Subcutaneous abdominal adipose tissue (tissue), 5 donors: ENCODE data around the gene OMG.
"Not testable (repeated sequence)": the region's sequence is repeated elsewhere in the genome, so short reads cannot be mapped to it uniquely, and the experiment has no call there.

ENCODE experiments used
- H3K27ac ChIP-seq: one replicate; pipeline ENCODE4 v1.7.0; 2013; ENCODE audit warnings: low read depth, mild to moderate bottlenecking, inconsistent platforms, low read length, moderate library complexity
- H3K27me3 ChIP-seq, 5 donors: one replicate each; pipeline ENCODE4 v1.7.0; 2013; ENCODE audit warnings: low read length in 5 of 5, inconsistent platforms in 1 of 5; ENCODE audit not compliant: control insufficient read depth in 5 of 5, insufficient read depth in 4 of 5
- H3K36me3 ChIP-seq, 5 donors: one replicate each; pipeline ENCODE4 v1.7.0; 2013; ENCODE audit warnings: low read length in 5 of 5; ENCODE audit not compliant: control insufficient read depth in 5 of 5, insufficient read depth in 5 of 5
- H3K4me1 ChIP-seq, 5 donors: one replicate each; pipeline ENCODE4 v1.7.0; 2013; ENCODE audit warnings: low read length in 5 of 5, mild to moderate bottlenecking in 3 of 5, moderate library complexity in 1 of 5; ENCODE audit not compliant: control insufficient read depth in 5 of 5, insufficient read depth in 5 of 5
- H3K4me3 ChIP-seq, 5 donors: one replicate each; pipeline ENCODE4 v1.7.0; 2013; ENCODE audit warnings: low read length in 5 of 5, low read depth in 1 of 5
- H3K9ac ChIP-seq, 5 donors: one replicate each; pipeline ENCODE4 v1.7.0; 2013; ENCODE audit warnings: low read length in 5 of 5, mild to moderate bottlenecking in 4 of 5, moderate library complexity in 3 of 5
- H3K9me3 ChIP-seq, 5 donors: one replicate each; pipeline ENCODE4 v1.7.0; 2013; ENCODE audit warnings: low read length in 5 of 5; ENCODE audit not compliant: control insufficient read depth in 5 of 5
- donor health status: healthy.
- donor health status: healthy.
- donor health status: healthy.
- donor health status: healthy.
- donor health status: healthy.

Gene OMG, protein sequence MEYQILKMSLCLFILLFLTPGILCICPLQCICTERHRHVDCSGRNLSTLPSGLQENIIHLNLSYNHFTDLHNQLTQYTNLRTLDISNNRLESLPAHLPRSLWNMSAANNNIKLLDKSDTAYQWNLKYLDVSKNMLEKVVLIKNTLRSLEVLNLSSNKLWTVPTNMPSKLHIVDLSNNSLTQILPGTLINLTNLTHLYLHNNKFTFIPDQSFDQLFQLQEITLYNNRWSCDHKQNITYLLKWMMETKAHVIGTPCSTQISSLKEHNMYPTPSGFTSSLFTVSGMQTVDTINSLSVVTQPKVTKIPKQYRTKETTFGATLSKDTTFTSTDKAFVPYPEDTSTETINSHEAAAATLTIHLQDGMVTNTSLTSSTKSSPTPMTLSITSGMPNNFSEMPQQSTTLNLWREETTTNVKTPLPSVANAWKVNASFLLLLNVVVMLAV

DNA sequence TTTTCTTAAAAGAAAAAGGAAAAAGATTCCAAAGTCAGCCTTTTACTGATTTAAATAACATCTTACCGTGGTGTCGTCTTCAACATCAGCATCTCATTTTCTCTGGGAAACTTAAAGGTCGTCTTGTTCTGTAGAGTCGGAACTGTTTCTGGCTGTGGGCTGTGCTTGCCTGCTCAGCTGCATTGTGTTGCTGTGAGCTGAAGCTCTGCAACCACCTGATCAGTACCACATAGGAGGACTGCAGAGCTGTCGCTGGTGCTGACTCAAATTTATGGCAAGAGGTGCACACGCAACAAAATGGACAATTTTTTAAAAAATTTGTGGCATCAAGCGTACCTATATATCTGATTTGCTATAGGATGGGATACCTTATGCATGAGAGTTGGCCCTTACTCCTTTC, at the start of gene OMG:
TSS of gene OMG (minus strand) at position 150 of the 400 bp plus-strand sequence. CDS start 908 bp downstream, outside the sequence.
- H3K36me3 ChIP-seq, result peaks cover 0 to 4% (median 0%) of the 10 kb centered on the region in 5 donors
- H3K9ac ChIP-seq, result no peak within 1 kb of the TSS
- no peak within 1 kb of the TSS for H3K27ac ChIP-seq
- H3K4me1 ChIP-seq, result peaks cover 0 to 15% (median 7%) of the 10 kb centered on the region in 5 donors
- no peak within 1 kb of the TSS for H3K4me3 ChIP-seq
- H3K9me3 ChIP-seq, result no peaks in the 10 kb centered on the region
- no peaks in the 10 kb centered on the region for H3K27me3 ChIP-seq

DNA sequence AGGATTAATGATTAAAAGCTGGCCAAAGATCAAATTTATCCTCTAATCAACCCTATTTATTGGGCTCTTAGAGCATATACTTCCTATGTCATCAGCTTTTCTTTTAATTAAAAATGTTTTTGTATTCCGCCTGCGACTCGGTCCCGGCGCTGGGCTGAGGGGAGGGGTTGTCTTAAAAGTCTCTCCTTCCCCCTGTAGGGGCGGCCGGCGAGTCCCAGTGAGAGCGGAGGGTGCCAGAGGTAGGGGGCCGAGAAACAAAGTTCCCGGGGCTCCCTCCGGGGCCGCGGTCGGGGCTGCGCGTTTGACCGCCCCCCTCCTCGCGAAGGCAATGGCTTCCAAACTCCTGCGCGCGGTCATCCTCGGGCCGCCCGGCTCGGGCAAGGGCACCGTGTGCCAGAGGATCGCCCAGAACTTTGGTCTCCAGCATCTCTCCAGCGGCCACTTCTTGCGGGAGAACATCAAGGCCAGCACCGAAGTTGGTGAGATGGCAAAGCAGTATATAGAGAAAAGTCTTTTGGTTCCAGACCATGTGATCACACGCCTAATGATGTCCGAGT, 48.2 kb upstream of the OMG start:
- peaks cover 10 to 42% (median 26%) of the 10 kb centered on the region in 5 donors for H3K36me3 ChIP-seq
- H3K27ac ChIP-seq, H3K9me3 ChIP-seq, H3K4me1 ChIP-seq, H3K27me3 ChIP-seq, H3K9ac ChIP-seq, H3K4me3 ChIP-seq: not testable (repeated sequence)

DNA sequence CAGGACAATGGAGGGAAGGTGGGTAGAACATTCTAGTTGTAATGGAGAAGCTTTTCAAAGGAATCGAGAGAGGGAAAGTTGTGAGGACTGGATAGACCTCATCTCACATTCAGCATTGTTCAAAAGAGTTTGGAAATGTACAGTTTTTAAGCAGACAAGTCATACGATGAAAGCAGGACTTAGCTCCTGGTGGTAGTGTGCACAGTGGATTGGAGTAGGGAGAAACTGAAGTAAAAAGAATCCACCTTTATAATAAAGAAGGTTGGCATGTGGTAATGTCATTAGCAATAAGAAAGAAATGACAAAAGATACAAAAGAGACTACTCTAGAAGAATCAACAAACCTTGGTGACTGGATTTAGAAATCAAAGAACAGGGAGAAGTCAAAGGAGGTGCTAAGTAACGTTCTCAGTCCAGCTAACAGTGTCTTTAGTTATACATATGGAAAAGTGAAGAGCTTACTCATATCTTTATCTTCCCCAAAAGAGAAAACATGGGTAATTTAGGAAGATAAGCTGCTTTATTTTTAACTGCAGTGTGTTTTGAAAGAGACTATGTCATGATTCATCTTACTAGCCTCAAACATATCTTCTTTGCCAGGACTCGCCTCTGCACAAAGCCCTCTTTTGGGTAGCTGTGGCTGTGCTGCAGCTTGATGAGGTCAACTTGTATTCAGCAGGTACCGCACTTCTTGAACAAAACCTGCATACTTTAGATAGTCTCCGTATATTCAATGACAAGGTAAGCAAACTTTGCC, 43.0 kb upstream of the OMG start:
- no peaks in the 10 kb centered on the region for H3K9me3 ChIP-seq
- H3K36me3 ChIP-seq, result peaks cover 17 to 55% (median 24%) of the 10 kb centered on the region in 5 donors
- no peak overlapping the region for H3K9ac ChIP-seq
- H3K4me1 ChIP-seq, result no peaks in the 10 kb centered on the region
- no peaks in the 10 kb centered on the region for H3K27me3 ChIP-seq
- H3K4me3 ChIP-seq, result no peak overlapping the region
- no peak overlapping the region for H3K27ac ChIP-seq

DNA sequence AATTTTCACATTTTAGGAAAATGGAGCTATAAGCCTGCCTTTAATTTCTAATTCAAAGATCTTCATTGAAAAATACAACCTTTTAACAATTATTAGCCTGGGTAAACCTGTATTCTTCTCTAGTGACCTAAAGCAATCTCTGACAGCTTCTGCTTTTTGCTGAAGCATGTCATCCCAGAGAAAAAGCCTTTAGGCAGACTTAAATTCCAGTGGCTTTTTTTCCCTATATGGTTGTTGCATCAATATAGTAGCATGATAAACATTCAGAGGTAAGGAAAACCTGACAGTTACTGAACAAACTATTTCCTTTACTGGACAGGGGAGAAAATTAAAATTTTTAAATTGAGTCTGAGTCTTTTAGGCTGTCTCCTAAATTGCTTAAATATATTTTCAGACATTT, 32.2 kb upstream of the OMG start:
- Histone ChIP-seq H3K4me1 (no peaks in the 10 kb centered on the region), H3K9ac (no peak overlapping the region), H3K27ac (no peak overlapping the region), H3K27me3 (no peaks in the 10 kb centered on the region), H3K9me3 (no peaks in the 10 kb centered on the region), H3K36me3 (peaks cover 7 to 19% (median 15%) of the 10 kb centered on the region in 5 donors), H3K4me3 (no peak overlapping the region)

DNA sequence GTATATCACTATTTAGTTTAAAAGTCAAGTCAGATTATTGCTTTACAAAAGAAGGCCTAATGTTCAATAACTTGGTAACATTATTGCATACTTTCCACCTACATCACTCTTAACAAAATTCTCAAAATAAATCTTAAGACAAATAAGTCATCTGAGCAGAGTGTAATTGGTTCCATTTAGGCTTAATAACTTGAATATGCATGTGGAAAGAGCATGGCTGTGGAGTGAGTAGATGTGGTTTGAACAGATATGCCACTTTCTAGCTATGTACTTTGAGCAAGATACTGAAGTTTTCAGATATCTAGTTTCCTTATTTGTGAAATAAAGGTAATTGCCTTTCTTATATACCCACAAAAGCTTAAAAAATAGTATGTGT, 31.1 kb upstream of the OMG start:
- no peaks in the 10 kb centered on the region for H3K27me3 ChIP-seq
- H3K4me1 ChIP-seq, result no peaks in the 10 kb centered on the region
- H3K27ac ChIP-seq, result no peak overlapping the region
- no peak overlapping the region for H3K9ac ChIP-seq
- H3K36me3 ChIP-seq, result peaks cover 7 to 19% (median 15%) of the 10 kb centered on the region in 5 donors
- H3K4me3 ChIP-seq, result no peak overlapping the region
- H3K9me3 ChIP-seq, result no peaks in the 10 kb centered on the region

DNA sequence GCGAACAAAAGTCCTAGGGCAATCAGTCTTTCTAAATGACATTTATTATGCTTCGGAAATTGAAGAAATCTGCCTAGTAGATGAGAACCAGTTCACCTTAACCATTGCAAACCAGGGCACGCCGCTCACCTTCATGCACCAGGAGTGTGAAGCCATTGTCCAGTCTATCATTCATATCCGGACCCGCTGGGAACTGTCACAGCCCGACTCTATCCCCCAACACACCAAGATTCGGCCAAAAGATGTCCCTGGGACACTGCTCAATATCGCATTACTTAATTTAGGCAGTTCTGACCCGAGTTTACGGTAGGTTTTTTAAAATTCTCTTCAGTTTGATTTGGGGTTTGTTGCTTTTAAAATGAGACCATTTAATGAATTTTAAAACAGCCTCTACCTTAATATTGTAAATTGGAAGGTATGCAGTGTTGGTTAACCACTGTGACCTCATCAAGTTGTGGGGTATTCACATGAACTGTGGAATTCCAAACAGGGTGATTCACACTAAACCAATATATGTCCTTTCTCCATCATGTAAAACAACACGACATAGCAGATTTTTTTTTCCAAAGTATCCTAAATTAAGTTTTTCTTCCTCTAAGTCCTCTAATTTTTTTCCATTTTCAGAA, 30.6 kb upstream of the OMG start:
- peaks cover 7 to 19% (median 15%) of the 10 kb centered on the region in 5 donors for H3K36me3 ChIP-seq
- no peak overlapping the region for H3K9ac ChIP-seq
- no peaks in the 10 kb centered on the region for H3K27me3 ChIP-seq
- no peak overlapping the region for H3K4me3 ChIP-seq
- H3K27ac ChIP-seq, result no peak overlapping the region
- no peaks in the 10 kb centered on the region for H3K4me1 ChIP-seq
- H3K9me3 ChIP-seq, result no peaks in the 10 kb centered on the region

DNA sequence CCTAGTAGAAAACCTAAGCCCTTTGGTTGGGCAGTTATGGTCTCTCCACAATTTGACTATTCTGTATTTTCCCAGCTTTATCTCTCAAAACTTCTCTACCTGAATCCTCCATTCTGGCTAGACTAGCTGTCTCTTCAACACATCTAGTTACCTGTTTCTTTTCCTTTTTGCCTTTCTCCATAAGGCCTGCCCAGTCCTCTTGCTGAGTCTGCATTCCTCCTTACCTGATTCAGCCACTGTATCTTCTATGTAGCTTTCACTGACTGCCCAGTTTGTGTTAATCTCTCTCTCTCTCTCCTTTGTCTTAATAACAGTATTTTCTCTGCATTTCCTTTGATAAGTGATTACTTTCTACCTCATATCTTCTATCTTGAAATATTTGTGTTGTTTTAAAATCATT, 26.5 kb upstream of the OMG start:
- Histone ChIP-seq H3K36me3 (peaks cover 0 to 17% (median 15%) of the 10 kb centered on the region in 5 donors), H3K27ac (no peak overlapping the region), H3K4me3 (no peak overlapping the region), H3K9ac (no peak overlapping the region), H3K27me3 (no peaks in the 10 kb centered on the region), H3K4me1 (peaks cover 0 to 4% (median 3%) of the 10 kb centered on the region in 5 donors), H3K9me3 (no peaks in the 10 kb centered on the region)

DNA sequence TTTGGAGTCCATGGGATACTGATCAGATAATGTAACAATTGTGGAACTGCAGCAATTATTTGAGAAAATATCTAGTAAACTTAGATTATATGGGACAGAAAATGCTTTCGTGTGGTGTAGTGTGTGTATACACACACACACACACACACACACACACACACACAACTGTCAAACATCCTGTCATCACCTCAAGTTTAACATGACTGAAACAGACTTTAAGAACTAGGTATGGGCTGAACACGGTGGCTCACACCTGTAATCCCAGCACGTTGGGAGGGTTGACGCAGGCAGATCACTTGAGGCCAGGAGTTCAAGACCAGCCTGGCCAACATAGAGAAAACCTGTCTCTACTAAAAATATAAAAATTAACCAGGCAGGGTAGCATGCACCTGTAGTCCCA, 24.9 kb upstream of the OMG start:
- peaks cover 0 to 12% (median 5%) of the 10 kb centered on the region in 5 donors for H3K4me1 ChIP-seq
- H3K9me3 ChIP-seq, result no peaks in the 10 kb centered on the region
- H3K36me3 ChIP-seq, result peaks cover 0 to 9% (median 7%) of the 10 kb centered on the region in 5 donors
- no peaks in the 10 kb centered on the region for H3K27me3 ChIP-seq
- H3K27ac ChIP-seq, result no peak overlapping the region
- no peak overlapping the region for H3K4me3 ChIP-seq
- no peak overlapping the region for H3K9ac ChIP-seq

DNA sequence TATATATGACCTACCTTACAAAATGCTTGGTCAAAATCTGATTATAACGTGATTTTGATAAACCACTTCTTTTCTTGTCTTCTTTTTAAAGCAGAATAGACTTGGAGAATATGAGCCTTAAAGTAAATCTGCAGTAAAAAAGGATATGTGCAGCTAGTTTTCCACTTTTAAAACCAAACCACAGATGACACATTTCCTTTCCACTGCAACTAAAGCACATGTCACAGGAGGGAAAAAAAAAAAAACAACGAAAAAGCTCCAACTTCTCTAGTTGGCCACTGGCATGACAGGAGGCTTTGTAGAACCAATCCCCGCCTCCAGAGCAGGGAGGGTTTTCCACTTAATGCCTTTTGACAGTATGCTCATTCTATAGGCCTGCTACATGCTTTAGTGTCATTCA, 24.4 kb upstream of the OMG start, which contains the start of gene EVI2A:
TSS of gene EVI2A (minus strand) at position 142 of the 400 bp plus-strand sequence. CDS start 2,609 bp downstream, outside the sequence.
- peaks cover 0 to 8% (median 7%) of the 10 kb centered on the region in 5 donors for H3K36me3 ChIP-seq
- H3K27ac ChIP-seq, result peak within 1 kb of the TSS; percentile 13
- H3K9me3 ChIP-seq, result no peaks in the 10 kb centered on the region
- no peaks in the 10 kb centered on the region for H3K27me3 ChIP-seq
- H3K4me1 ChIP-seq, result peaks cover 0 to 12% (median 5%) of the 10 kb centered on the region in 5 donors
- peak within 1 kb of the TSS; percentile 28 to 54 (median 39) for H3K4me3 ChIP-seq
- peak within 1 kb of the TSS in 1 of 5 donors; percentile 49 for H3K9ac ChIP-seq
